GM06990 (cell line): ENCODE data around the gene C1orf21.

ENCODE experiments used
- DNase-seq: peaks from one replicate; pipeline ENCODE4 v3.0.0-alpha.2; 2011; ENCODE audit not compliant: insufficient read length; ENCODE audit errors: extremely low read depth
- H3K27me3 ChIP-seq: replicated peaks from 2 replicates; pipeline ENCODE4 v1.6.0; 2011; ENCODE audit warnings: low read length; ENCODE audit not compliant: control insufficient read depth, insufficient read depth
- H3K36me3 ChIP-seq: 2 replicates; pipeline ENCODE4 v1.5.1; 2011; ENCODE audit warnings: low read length; ENCODE audit not compliant: control insufficient read depth, insufficient read depth
- H3K4me3 ChIP-seq: replicated peaks from 2 replicates; pipeline ENCODE4 v1.5.1; 2011; ENCODE audit warnings: low read depth, mild to moderate bottlenecking, control low read depth, low read length
- CTCF ChIP-seq: IDR thresholded peaks from 2 replicates; pipeline ENCODE4 v1.5.1; 2011; ENCODE audit warnings: low read length, control low read depth, mild to moderate bottlenecking, inconsistent platforms; ENCODE audit not compliant: insufficient read depth, poor library complexity, severe bottlenecking

The C1orf21 gene

GRCh38 chr1:184664661-184665060 lies 277.8 kb downstream of the C1orf21 start:
- Histone ChIP-seq H3K36me3 (no peaks in the 10 kb centered on the region), H3K27me3 (no peaks in the 10 kb centered on the region), H3K4me3 (no peak overlapping the region)
- no peak for TF ChIP-seq CTCF
- DNase-seq, result no peak

GRCh38 chr1:184665360-184665759 lies 278.5 kb downstream of the C1orf21 start:
- Histone ChIP-seq H3K4me3 (no peak overlapping the region), H3K27me3 (no peaks in the 10 kb centered on the region), H3K36me3 (no peaks in the 10 kb centered on the region)
- no peak for DNase-seq
- no peak for TF ChIP-seq CTCF

GRCh38 chr1:184669391-184669790 lies 282.6 kb downstream of the C1orf21 start:
- TF ChIP-seq CTCF, result no peak
- no peak overlapping the region for H3K4me3 ChIP-seq
- no peaks in the 10 kb centered on the region for H3K36me3 ChIP-seq
- no peaks in the 10 kb centered on the region for H3K27me3 ChIP-seq
- no peak for DNase-seq

GRCh38 chr1:184672013-184672726 lies 285.3 kb downstream of the C1orf21 start:
- Histone ChIP-seq H3K27me3 (no peaks in the 10 kb centered on the region), H3K36me3 (no peaks in the 10 kb centered on the region), H3K4me3 (no peak overlapping the region)
- TF ChIP-seq CTCF, result no peak
- no peak for DNase-seq

- no peak for DNase-seq
- no peak for TF ChIP-seq CTCF
- H3K36me3 ChIP-seq, result no peaks in the 10 kb centered on the region
- no peaks in the 10 kb centered on the region for H3K27me3 ChIP-seq
- no peak overlapping the region for H3K4me3 ChIP-seq
These were observed 286.5 kb downstream of the C1orf21 start for GRCh38 chr1:184673305-184673704.

GRCh38 chr1:184677344-184677743 lies 290.5 kb downstream of the C1orf21 start:
- DNase-seq, result no peak
- no peak overlapping the region for H3K4me3 ChIP-seq
- H3K36me3 ChIP-seq, result no peaks in the 10 kb centered on the region
- no peak for TF ChIP-seq CTCF
- no peaks in the 10 kb centered on the region for H3K27me3 ChIP-seq
